ENCODE results near the gene FBXL3.
A peak's percentile ranks its signal among the peaks of the same experiment; 100 is the strongest.

The FBXL3 gene, protein sequence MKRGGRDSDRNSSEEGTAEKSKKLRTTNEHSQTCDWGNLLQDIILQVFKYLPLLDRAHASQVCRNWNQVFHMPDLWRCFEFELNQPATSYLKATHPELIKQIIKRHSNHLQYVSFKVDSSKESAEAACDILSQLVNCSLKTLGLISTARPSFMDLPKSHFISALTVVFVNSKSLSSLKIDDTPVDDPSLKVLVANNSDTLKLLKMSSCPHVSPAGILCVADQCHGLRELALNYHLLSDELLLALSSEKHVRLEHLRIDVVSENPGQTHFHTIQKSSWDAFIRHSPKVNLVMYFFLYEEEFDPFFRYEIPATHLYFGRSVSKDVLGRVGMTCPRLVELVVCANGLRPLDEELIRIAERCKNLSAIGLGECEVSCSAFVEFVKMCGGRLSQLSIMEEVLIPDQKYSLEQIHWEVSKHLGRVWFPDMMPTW

DNA sequence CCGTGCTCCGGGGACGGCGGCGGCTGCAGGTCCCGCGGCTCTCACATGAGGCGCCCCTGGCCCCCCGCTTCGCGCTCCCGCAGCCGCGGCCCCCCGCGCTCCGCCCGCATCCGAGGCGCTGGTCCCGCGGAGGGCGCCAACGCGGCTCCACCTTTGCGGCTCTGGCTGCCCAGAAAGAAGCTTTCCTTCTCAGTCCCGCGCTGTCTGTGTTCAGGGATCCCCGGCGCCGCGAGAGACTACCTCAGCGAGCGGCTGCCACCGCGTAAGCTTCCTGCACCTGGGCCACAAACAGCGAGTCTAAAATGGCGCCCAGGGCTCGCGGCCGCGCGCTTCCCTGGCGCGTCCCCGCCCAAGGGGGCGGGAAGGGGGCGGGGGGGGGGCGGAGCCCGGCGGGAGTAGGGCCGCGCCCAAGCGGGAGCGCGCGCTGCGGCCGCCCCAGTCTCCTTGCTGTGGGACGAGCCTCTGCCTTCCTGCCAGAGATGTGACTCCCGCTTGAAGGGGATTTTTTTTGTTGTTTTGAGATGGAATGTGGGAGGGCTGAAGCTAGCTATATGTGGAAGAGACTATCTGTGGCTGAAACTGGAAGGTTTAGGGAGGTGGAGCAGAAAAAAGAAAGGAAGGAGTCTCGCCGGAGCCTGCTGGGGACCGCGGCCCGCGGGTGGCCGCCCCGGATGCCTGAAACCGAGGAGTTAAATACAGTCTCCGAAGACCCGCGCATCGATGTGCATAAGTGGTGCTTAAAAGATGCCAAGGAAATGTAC lies at the start of gene FBXL3:
Gene FBXL3 (minus strand): TSS at position 299 of the 761 bp plus-strand sequence. CDS start 5,299 bp downstream, outside the sequence.
- peak within 1 kb of the TSS; percentile 86 for H3K9ac ChIP-seq (ENCODE audit: insufficient read length, low read depth)
- no peak for TF ChIP-seq ZNF274 (IDR thresholded peaks at IDR 0.05; ENCODE audit: low read depth, low read length)
- peak; percentile 47 for TF ChIP-seq YY1 (IDR thresholded peaks at IDR 0.05; ENCODE audit: insufficient read depth, insufficient read length)
- TF ChIP-seq SUZ12 (IDR thresholded peaks at IDR 0.05; ENCODE audit: extremely low read depth, insufficient read depth, insufficient read length): no peak
- H3K4me3 ChIP-seq (ENCODE audit: insufficient read length, low read depth): peak within 1 kb of the TSS; percentile 77
- peak; percentile 76 for DNase-seq (ENCODE audit: low read depth, low spot score)
- H3K27me3 ChIP-seq (ENCODE audit: insufficient read depth, insufficient read length): no peaks in the 10 kb centered on the region
- H3K4me1 ChIP-seq (ENCODE audit: insufficient read depth, insufficient read length): no peaks in the 10 kb centered on the region
- no peaks in the 10 kb centered on the region for H3K9me3 ChIP-seq (ENCODE audit: insufficient read depth, low read length)
- H3K36me3 ChIP-seq (ENCODE audit: insufficient read depth, insufficient read length, low read length): peaks cover 3% of the 10 kb centered on the region

DNA sequence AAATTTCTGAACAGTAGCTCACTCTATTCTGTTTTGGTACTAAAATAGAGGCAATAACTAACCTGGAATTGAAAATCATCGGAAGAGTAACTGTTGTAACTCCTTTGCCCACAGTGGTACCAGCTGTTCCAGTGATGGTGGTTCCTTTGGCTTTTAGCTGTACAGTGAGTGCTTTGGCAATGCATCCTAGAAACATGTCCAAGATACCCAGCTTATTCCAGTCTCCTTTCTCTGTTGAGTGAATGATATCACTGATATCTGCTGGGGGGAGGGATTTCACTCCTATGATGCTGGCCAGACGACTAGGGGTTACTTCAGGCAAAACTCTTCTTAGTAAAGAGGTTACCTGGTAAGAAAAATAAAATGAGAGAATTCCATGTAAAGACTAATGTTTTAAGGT lies 40.6 kb upstream of the FBXL3 start:
- peaks cover 21% of the 10 kb centered on the region for H3K36me3 ChIP-seq (ENCODE audit: insufficient read depth, insufficient read length, low read length)
- H3K4me1 ChIP-seq (ENCODE audit: insufficient read depth, insufficient read length): no peaks in the 10 kb centered on the region
- H3K9ac ChIP-seq (ENCODE audit: insufficient read length, low read depth): no peak overlapping the region
- no peak for DNase-seq (ENCODE audit: low read depth, low spot score)
- no peaks in the 10 kb centered on the region for H3K9me3 ChIP-seq (ENCODE audit: insufficient read depth, low read length)
- no peaks in the 10 kb centered on the region for H3K27me3 ChIP-seq (ENCODE audit: insufficient read depth, insufficient read length)
- no peak overlapping the region for H3K4me3 ChIP-seq (ENCODE audit: insufficient read length, low read depth)
- no peak for TF ChIP-seq YY1 (IDR thresholded peaks at IDR 0.05; ENCODE audit: insufficient read depth, insufficient read length)
- no peak for TF ChIP-seq ZNF274 (IDR thresholded peaks at IDR 0.05; ENCODE audit: low read depth, low read length)
- no peak for TF ChIP-seq SUZ12 (IDR thresholded peaks at IDR 0.05; ENCODE audit: extremely low read depth, insufficient read depth, insufficient read length)

DNA sequence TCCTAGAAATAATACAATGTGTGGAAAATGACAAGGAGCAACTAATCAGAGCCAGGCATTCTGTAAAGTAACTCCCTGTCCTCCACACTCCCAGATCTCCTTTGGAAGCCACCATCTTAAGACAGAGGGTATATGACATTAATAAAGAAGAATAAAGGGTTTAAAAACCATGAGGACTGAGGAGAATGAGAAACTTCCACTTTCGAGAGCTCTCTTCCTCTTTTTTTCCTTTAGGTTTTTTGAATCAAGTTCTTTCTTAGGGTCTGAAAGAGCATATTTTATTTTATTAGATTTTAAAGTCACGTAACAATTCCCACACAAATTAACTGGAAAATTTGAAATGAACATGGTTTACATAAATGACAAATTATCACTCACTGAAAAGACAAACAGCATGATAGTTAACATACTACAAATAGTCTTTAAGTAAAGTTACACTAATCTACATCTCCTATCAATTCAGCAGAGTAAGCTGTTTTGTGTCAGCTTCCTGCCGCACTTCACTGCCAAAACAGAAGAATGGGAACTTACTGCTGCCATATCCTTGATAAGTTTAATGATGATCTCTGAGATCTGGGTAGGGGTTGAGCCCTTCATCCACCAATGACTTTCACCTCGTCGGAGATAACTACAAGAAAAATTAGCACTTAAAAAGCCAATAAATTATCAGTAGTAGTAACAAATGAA lies 38.6 kb upstream of the FBXL3 start:
- H3K36me3 ChIP-seq (ENCODE audit: insufficient read depth, insufficient read length, low read length): peaks cover 21% of the 10 kb centered on the region

DNA sequence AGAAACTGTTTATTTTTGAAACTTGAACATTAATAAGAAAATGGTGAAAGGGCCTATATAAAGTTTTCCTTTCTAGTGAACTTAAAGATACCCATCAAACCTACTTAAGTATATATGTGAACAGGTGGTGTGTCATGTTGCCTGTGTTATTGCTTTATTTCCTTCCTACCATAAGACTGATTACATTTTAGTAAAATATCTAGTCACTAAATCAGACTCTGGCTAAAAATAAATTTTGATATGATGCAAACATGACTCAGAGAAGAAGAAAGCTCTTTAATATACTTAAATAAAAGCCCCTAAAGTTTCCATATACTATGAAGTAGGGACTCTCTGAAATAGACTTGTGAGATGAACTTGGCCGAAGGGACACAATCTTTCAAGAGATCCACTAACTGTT lies 35.1 kb upstream of the FBXL3 start:
- no peak overlapping the region for H3K4me3 ChIP-seq (ENCODE audit: insufficient read length, low read depth)
- peaks cover 12% of the 10 kb centered on the region for H3K36me3 ChIP-seq (ENCODE audit: insufficient read depth, insufficient read length, low read length)
- no peak for DNase-seq (ENCODE audit: low read depth, low spot score)
- H3K9ac ChIP-seq (ENCODE audit: insufficient read length, low read depth): no peak overlapping the region
- H3K9me3 ChIP-seq (ENCODE audit: insufficient read depth, low read length): no peaks in the 10 kb centered on the region
- TF ChIP-seq SUZ12 (IDR thresholded peaks at IDR 0.05; ENCODE audit: extremely low read depth, insufficient read depth, insufficient read length): no peak
- no peak for TF ChIP-seq YY1 (IDR thresholded peaks at IDR 0.05; ENCODE audit: insufficient read depth, insufficient read length)
- TF ChIP-seq ZNF274 (IDR thresholded peaks at IDR 0.05; ENCODE audit: low read depth, low read length): no peak
- H3K4me1 ChIP-seq (ENCODE audit: insufficient read depth, insufficient read length): no peaks in the 10 kb centered on the region
- H3K27me3 ChIP-seq (ENCODE audit: insufficient read depth, insufficient read length): no peaks in the 10 kb centered on the region

More for the DNA sequence above, 38.6 kb upstream of the FBXL3 start:
- Histone ChIP-seq H3K27me3 (ENCODE audit: insufficient read depth, insufficient read length) (no peaks in the 10 kb centered on the region), H3K4me3 (ENCODE audit: insufficient read length, low read depth) (no peak overlapping the region), H3K4me1 (ENCODE audit: insufficient read depth, insufficient read length) (no peaks in the 10 kb centered on the region), H3K9me3 (ENCODE audit: insufficient read depth, low read length) (no peaks in the 10 kb centered on the region), H3K9ac (ENCODE audit: insufficient read length, low read depth) (no peak overlapping the region)
- TF ChIP-seq SUZ12 (IDR thresholded peaks at IDR 0.05; ENCODE audit: extremely low read depth, insufficient read depth, insufficient read length) (no peak), YY1 (IDR thresholded peaks at IDR 0.05; ENCODE audit: insufficient read depth, insufficient read length) (no peak), ZNF274 (IDR thresholded peaks at IDR 0.05; ENCODE audit: low read depth, low read length) (no peak)
- no peak for DNase-seq (ENCODE audit: low read depth, low spot score)

DNA sequence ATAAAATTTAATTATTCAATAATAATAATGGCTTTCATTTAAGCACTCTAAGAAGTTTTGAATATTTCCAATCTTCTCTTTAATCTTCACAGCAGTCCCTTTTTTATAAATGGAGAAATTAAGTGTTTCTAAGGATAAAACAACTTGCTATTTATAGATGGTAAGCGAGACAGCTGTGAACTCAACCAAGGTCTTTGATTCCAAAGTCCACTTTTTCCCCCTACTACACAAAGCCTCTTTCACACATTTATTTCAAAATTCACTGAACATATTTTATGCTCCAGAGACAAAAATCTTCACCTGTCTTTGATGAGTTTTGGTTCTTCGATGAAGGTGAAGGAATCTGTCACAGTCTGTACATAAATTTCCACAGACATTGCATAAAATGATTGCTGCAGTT lies 34.4 kb upstream of the FBXL3 start:
- Histone ChIP-seq H3K36me3 (ENCODE audit: insufficient read depth, insufficient read length, low read length) (peaks cover 17% of the 10 kb centered on the region), H3K4me3 (ENCODE audit: insufficient read length, low read depth) (no peak overlapping the region), H3K27me3 (ENCODE audit: insufficient read depth, insufficient read length) (no peaks in the 10 kb centered on the region), H3K4me1 (ENCODE audit: insufficient read depth, insufficient read length) (no peaks in the 10 kb centered on the region), H3K9ac (ENCODE audit: insufficient read length, low read depth) (no peak overlapping the region), H3K9me3 (ENCODE audit: insufficient read depth, low read length) (no peaks in the 10 kb centered on the region)
- no peak for TF ChIP-seq YY1 (IDR thresholded peaks at IDR 0.05; ENCODE audit: insufficient read depth, insufficient read length)
- DNase-seq (ENCODE audit: low read depth, low spot score): no peak

DNA sequence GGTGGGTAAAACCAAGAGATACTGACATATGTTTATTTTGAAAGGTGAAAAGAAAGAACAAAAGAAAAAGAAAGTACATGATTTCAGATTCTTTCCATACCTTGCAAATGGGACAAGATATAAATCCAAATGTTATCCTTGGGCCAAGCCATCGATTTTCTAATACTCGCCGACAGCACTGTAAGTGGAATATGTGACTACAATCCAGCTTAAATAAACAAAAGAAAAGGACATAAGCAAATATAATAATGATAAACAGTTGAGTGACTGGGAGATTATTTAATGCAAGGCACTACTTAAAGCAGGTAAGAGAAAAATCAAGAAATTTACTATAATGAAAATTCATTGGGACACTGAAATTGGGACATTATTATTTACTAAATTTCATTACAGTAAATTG lies 29.9 kb upstream of the FBXL3 start:
- peaks cover 19% of the 10 kb centered on the region for H3K36me3 ChIP-seq (ENCODE audit: insufficient read depth, insufficient read length, low read length)
- H3K9me3 ChIP-seq (ENCODE audit: insufficient read depth, low read length): no peaks in the 10 kb centered on the region
- DNase-seq (ENCODE audit: low read depth, low spot score): no peak
- H3K27me3 ChIP-seq (ENCODE audit: insufficient read depth, insufficient read length): no peaks in the 10 kb centered on the region
- no peaks in the 10 kb centered on the region for H3K4me1 ChIP-seq (ENCODE audit: insufficient read depth, insufficient read length)
- H3K9ac ChIP-seq (ENCODE audit: insufficient read length, low read depth): no peak overlapping the region
- TF ChIP-seq ZNF274 (IDR thresholded peaks at IDR 0.05; ENCODE audit: low read depth, low read length): no peak
- TF ChIP-seq YY1 (IDR thresholded peaks at IDR 0.05; ENCODE audit: insufficient read depth, insufficient read length): no peak
- TF ChIP-seq SUZ12 (IDR thresholded peaks at IDR 0.05; ENCODE audit: extremely low read depth, insufficient read depth, insufficient read length): no peak
- H3K4me3 ChIP-seq (ENCODE audit: insufficient read length, low read depth): no peak overlapping the region

DNA sequence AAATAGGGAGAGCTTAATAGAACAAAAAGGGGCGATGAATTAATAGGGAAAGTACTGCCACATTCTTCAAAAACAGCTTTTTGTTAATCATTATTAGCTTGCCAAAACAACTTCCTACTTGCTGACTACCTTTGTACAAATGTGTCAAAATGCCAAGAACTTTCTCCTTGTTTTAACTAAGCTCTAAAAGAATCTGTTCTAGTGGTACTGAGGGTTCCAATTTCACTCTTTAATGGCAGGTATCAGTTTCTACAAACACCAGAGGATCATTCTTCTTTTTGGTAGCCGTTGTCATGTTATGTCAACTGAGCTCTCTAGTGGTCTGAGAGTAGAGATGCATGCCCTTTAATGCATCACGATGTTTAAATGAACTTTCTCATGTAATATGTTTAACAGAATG lies 29.4 kb upstream of the FBXL3 start:
- H3K36me3 ChIP-seq (ENCODE audit: insufficient read depth, insufficient read length, low read length): peaks cover 19% of the 10 kb centered on the region
- no peak overlapping the region for H3K9ac ChIP-seq (ENCODE audit: insufficient read length, low read depth)
- no peaks in the 10 kb centered on the region for H3K4me1 ChIP-seq (ENCODE audit: insufficient read depth, insufficient read length)
- no peak for DNase-seq (ENCODE audit: low read depth, low spot score)
- no peaks in the 10 kb centered on the region for H3K27me3 ChIP-seq (ENCODE audit: insufficient read depth, insufficient read length)
- no peak overlapping the region for H3K4me3 ChIP-seq (ENCODE audit: insufficient read length, low read depth)
- TF ChIP-seq SUZ12 (IDR thresholded peaks at IDR 0.05; ENCODE audit: extremely low read depth, insufficient read depth, insufficient read length): no peak
- no peak for TF ChIP-seq ZNF274 (IDR thresholded peaks at IDR 0.05; ENCODE audit: low read depth, low read length)
- no peak for TF ChIP-seq YY1 (IDR thresholded peaks at IDR 0.05; ENCODE audit: insufficient read depth, insufficient read length)
- H3K9me3 ChIP-seq (ENCODE audit: insufficient read depth, low read length): no peaks in the 10 kb centered on the region
